HepG2 (cell line): ENCODE measurements around the gene SDK1.

Experiments used
- CBFB ChIP-seq: sonication (generic); formaldehyde crosslinking; IDR thresholded peaks from 2 replicates; pipeline ENCODE4 v1.4.0; 2020; ENCODE audit warnings: missing genetic modification reagents
- CTCF ChIP-seq: sonication (generic); formaldehyde crosslinking; IDR thresholded peaks from 2 replicates; pipeline ENCODE4 v1.5.0; 2020; ENCODE audit warnings: mild to moderate bottlenecking, missing genetic modification reagents, moderate library complexity
- GABPB1 ChIP-seq: IDR thresholded peaks from 2 replicates; pipeline ENCODE4 v1.6.1; 2016; ENCODE audit warnings: mild to moderate bottlenecking, missing genetic modification reagents, moderate library complexity, missing compliant biosample characterization
- JUNB ChIP-seq: sonication (generic); formaldehyde crosslinking; IDR thresholded peaks from 2 replicates; pipeline ENCODE4 v1.8.0; 2022; ENCODE audit warnings: missing genetic modification reagents, mild to moderate bottlenecking, borderline replicate concordance
- RAD21 ChIP-seq: fragments of 450-650 bp; formaldehyde crosslinking; IDR thresholded peaks from 2 replicates; pipeline ENCODE4 v1.5.0; 2020; ENCODE audit warnings: mild to moderate bottlenecking
- SRSF1 ChIP-seq: fragments of 200-400 bp; formaldehyde crosslinking; optimal IDR thresholded peaks from 2 replicates; pipeline ENCODE3; 2017; ENCODE audit warnings: mild to moderate bottlenecking, low read depth, low read length, moderate library complexity
- ZNF761 ChIP-seq: sonication (generic); formaldehyde crosslinking; conservative IDR thresholded peaks from 2 replicates; pipeline ENCODE4 v1.4.0; 2020; ENCODE audit warnings: mild to moderate bottlenecking, missing genetic modification reagents

GRCh38 chr7:4083513-4083912 lies 782.5 kb downstream of the SDK1 start:
- TF ChIP-seq CBFB (CRISPR knock-in tag) (no peak), GABPB1 (CRISPR knock-in tag) (no peak), RAD21 (CRISPR knock-in tag) (no peak), JUNB (CRISPR knock-in tag) (no peak), ZNF761 (CRISPR knock-in tag) (no peak), SRSF1 (no peak), CTCF (CRISPR knock-in tag) (no peak)
